ENCODE data around the gene PRKCZ.

- TF ChIP-seq EZH2 (IDR thresholded peaks at IDR 0.05; ENCODE audit: insufficient read depth, poor library complexity, severe bottlenecking) = no peak
- TF ChIP-seq EZH2phosphoT487 (IDR thresholded peaks at IDR 0.05; ENCODE audit: insufficient read depth, low read depth) = no peak
Observed at GRCh38 chr1:2186901-2187300, 136.7 kb downstream of the PRKCZ start.

All from GM23248 (cell line).